ACC112 (cell line): ENCODE measurements around the gene CCSER1.
A peak's percentile ranks its signal among the peaks of the same experiment; 100 is the strongest.

Source experiments
- H2AFZ ChIP-seq: fragments of 200-600 bp; sonication (generic); one replicate; pipeline ENCODE4 v1.6.0; 2017; ENCODE audit warnings: antibody characterized with exemption, low read length; ENCODE audit not compliant: unreplicated experiment
- H3K27ac ChIP-seq: fragments of 200-600 bp; sonication (generic); 2 replicates; pipeline ENCODE4 v1.5.1; 2014; ENCODE audit warnings: low read depth, mild to moderate bottlenecking, antibody characterized with exemption, low read length, moderate library complexity
- H3K27me3 ChIP-seq: fragments of 200-600 bp; sonication (generic); 2 replicates; pipeline ENCODE4 v1.6.1; 2014; ENCODE audit warnings: mild to moderate bottlenecking, antibody characterized with exemption, low read length, moderate library complexity, mixed read lengths; ENCODE audit not compliant: insufficient read depth
- H3K36me3 ChIP-seq: fragments of 200-600 bp; sonication (generic); 2 replicates; pipeline ENCODE4 v1.6.1; 2016; ENCODE audit warnings: mild to moderate bottlenecking, antibody characterized with exemption, low read length, moderate library complexity, mixed read lengths; ENCODE audit not compliant: insufficient read depth
- H3K4me1 ChIP-seq: fragments of 200-600 bp; sonication (generic); one replicate; pipeline ENCODE4 v1.6.1; 2016; ENCODE audit warnings: low read length, mixed read lengths; ENCODE audit not compliant: insufficient read depth, unreplicated experiment, control insufficient read depth
- H3K4me3 ChIP-seq: fragments of 200-600 bp; sonication (generic); 2 replicates; pipeline ENCODE4 v1.5.1; 2014; ENCODE audit warnings: mild to moderate bottlenecking, low read depth, low read length
- H3K79me2 ChIP-seq: fragments of 200-600 bp; sonication (generic); one replicate; pipeline ENCODE4 v1.6.0; 2016; ENCODE audit warnings: low read length; ENCODE audit not compliant: control insufficient read depth, unreplicated experiment, insufficient read depth

Gene CCSER1

DNA sequence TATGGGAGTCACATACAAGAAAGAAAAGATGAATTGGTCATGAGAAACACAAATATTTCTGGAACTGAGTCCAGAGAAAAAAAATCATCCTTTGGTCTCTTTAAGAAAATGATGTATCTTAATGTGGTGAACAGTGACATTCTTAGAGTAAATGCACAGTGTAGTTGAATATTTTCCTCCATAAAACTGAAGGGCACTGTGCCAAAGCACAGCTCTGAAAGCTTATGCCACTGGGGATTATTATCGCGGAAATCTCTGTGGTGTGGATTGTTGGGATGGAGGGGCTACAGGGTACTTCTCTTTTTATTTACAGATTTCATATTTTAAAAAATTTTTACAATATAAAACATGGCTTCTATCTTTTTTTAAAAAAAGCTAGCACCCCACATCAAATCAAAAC, 908.1 kb downstream of the CCSER1 start:
- H3K4me3 ChIP-seq = no peak overlapping the region
- no peaks in the 10 kb centered on the region for H3K79me2 ChIP-seq
- no peaks in the 10 kb centered on the region for H3K4me1 ChIP-seq
- H3K27me3 ChIP-seq = no peaks in the 10 kb centered on the region
- no peak overlapping the region for H3K27ac ChIP-seq
- H2AFZ ChIP-seq = no peak overlapping the region
- H3K36me3 ChIP-seq = no peaks in the 10 kb centered on the region

DNA sequence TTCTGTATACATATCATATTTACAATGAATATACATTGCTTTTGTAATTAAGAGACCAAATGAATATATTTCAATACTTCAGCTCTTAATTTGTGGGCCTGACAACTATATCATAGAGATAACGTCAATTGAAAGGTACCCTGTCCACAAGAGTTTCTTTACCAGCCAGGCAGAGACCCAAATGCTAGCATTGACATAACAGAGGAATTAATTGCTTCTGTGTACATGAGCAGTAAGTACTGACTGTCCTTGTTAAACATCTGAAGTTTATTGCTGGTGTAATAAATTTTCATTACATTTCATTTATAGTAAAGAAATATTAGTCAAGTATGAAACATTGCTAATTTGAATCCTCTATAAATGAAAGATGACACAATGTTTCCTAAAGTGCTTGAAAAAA, 910.8 kb downstream of the CCSER1 start:
- no peak overlapping the region for H2AFZ ChIP-seq
- H3K27me3 ChIP-seq = no peaks in the 10 kb centered on the region
- H3K36me3 ChIP-seq = no peaks in the 10 kb centered on the region
- no peak overlapping the region for H3K4me3 ChIP-seq
- H3K79me2 ChIP-seq = no peaks in the 10 kb centered on the region
- no peak overlapping the region for H3K27ac ChIP-seq
- no peaks in the 10 kb centered on the region for H3K4me1 ChIP-seq

DNA sequence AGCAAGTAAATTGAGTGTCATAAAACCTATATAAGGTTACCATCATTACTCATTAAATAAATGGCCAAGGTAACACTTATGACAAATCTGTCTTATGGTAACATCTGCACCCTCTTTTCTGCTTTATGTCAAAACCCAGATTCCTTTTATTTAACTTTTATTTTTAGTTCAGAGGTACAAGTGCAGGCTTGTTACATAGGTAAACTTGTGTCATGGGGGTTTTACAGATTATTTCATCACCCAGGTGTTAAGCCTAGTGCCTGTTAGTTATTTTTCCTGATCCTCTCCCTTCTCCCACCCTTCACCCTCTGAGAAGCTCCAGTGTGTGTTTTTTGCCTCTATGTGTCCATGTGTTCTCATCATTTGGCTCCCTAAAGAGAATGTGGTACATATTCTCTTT, 930.7 kb downstream of the CCSER1 start:
- no peaks in the 10 kb centered on the region for H3K36me3 ChIP-seq
- H2AFZ ChIP-seq = no peak overlapping the region
- H3K27ac ChIP-seq = no peak overlapping the region
- H3K79me2 ChIP-seq = no peaks in the 10 kb centered on the region
- no peaks in the 10 kb centered on the region for H3K27me3 ChIP-seq
- H3K4me3 ChIP-seq = no peak overlapping the region
- H3K4me1 ChIP-seq = no peaks in the 10 kb centered on the region

DNA sequence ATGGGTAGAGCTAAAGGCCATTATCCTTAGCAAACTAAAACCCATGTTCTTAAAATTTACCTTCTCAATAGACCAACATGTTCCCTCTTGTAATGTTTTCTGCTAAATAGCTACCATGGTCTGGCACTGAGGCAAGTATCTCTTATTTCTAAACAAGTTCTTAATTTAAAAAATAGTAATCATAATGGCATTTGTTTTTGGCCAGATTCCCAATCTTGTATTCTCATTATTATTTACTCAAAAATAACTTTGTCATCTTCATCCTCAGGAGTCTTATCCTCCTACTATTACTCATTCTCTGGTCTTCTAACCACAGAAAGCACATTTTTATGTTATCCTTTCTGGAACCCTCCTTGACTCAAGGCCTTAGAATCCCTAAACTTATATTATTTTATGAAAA, 931.2 kb downstream of the CCSER1 start:
- H3K27me3 ChIP-seq = no peaks in the 10 kb centered on the region
- H3K27ac ChIP-seq = no peak overlapping the region
- no peak overlapping the region for H2AFZ ChIP-seq
- H3K4me1 ChIP-seq = no peaks in the 10 kb centered on the region
- no peaks in the 10 kb centered on the region for H3K79me2 ChIP-seq
- no peaks in the 10 kb centered on the region for H3K36me3 ChIP-seq
- no peak overlapping the region for H3K4me3 ChIP-seq

DNA sequence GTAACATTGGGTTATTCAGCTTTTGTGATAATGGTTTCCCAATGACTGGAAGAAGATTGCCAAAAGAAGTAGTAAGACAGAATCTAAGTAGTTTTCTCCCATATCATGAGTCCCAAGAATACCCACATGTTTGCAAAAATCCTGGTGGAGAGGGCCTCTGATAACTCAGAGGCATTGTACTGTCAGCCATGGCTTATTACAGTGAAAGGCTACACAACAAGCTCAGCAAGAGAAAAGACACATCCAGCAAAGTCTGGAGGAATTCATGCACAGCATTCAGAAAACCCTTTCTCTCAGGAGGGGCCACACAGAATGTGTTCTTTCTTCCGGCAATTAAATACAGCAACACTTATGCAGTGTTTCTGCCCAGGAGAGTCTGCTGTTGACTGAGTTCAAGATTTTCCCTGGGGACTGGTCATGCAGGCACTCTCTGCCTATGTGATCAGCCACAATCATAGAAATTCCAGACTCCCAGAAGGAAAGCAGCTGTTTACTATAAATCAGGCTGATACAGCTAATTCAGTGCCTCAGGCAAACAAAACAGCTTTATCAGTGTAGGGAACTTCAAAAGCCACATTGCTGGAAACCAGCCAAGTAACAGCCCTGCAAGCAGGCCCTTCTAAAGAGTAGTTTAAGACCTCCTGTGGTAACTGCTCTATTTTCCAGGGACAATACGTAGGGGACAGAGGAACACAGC, 937.1 kb downstream of the CCSER1 start:
- Histone ChIP-seq H3K36me3 (no peaks in the 10 kb centered on the region), H3K27me3 (no peaks in the 10 kb centered on the region), H3K4me3 (no peak overlapping the region), H3K4me1 (no peaks in the 10 kb centered on the region), H3K79me2 (no peaks in the 10 kb centered on the region), H3K27ac (no peak overlapping the region), H2AFZ (no peak overlapping the region)

DNA sequence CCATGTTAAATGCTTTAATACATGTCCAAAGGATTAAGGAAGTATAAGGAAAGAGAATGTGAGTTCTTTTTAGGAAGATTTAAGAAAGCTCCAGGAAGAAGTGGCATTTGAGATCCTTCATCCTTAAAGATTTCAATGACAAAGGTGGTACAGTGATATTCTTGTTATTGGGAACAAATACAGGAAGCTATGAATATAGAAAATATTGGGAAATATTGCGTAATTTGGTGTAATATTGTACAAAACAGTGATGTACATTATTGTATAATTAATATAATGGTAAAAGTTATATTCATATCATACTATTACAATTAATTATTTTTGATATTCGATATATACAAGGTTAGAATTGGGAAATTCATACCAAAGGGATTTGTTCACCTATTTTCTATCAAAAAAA, 937.9 kb downstream of the CCSER1 start:
- no peaks in the 10 kb centered on the region for H3K27me3 ChIP-seq
- no peak overlapping the region for H2AFZ ChIP-seq
- no peaks in the 10 kb centered on the region for H3K36me3 ChIP-seq
- no peak overlapping the region for H3K4me3 ChIP-seq
- no peaks in the 10 kb centered on the region for H3K4me1 ChIP-seq
- H3K27ac ChIP-seq = no peak overlapping the region
- no peaks in the 10 kb centered on the region for H3K79me2 ChIP-seq

DNA sequence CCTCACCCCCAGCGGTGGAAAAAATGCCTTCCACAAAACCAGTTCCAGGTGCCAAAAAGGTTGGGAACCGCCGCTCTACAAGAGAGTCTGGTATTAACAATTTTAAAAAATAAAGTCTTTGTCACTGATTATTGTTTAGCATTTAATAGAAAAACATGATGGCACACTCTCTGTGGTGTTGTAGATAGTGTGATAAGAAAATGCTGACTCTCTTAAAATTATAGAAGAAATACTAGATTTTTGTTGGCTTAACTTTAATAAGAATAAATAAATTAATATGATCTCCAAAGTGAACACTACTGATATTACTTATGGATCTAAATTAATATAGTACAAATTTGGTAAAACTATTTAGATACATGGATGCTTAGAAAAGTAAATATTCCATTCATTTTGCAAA, 943.5 kb downstream of the CCSER1 start:
- no peak overlapping the region for H3K4me3 ChIP-seq
- H3K79me2 ChIP-seq = no peaks in the 10 kb centered on the region
- H3K27me3 ChIP-seq = no peaks in the 10 kb centered on the region
- H3K36me3 ChIP-seq = no peaks in the 10 kb centered on the region
- H2AFZ ChIP-seq = no peak overlapping the region
- no peak overlapping the region for H3K27ac ChIP-seq
- H3K4me1 ChIP-seq = no peaks in the 10 kb centered on the region

DNA sequence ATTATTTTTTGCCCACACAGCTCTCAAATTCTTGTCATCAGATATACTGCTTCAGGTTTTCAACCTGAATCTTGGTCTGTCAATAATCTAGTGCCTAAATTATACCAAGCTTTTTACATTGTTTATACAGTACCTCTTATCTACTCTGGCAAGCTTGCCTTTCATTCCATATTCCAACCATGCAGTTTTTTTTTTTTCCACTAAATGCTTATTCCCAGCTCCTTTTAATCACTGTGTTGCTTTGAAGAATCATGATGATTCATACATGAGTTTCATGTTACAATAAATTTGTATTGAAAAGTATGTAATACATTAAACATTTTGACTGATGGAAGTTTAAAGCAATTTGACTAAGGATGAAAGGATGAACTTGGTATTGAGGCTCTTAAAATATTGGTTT, 949.0 kb downstream of the CCSER1 start:
- Histone ChIP-seq H3K27ac (no peak overlapping the region), H2AFZ (no peak overlapping the region), H3K27me3 (no peaks in the 10 kb centered on the region), H3K79me2 (no peaks in the 10 kb centered on the region), H3K4me3 (no peak overlapping the region), H3K4me1 (no peaks in the 10 kb centered on the region), H3K36me3 (no peaks in the 10 kb centered on the region)

DNA sequence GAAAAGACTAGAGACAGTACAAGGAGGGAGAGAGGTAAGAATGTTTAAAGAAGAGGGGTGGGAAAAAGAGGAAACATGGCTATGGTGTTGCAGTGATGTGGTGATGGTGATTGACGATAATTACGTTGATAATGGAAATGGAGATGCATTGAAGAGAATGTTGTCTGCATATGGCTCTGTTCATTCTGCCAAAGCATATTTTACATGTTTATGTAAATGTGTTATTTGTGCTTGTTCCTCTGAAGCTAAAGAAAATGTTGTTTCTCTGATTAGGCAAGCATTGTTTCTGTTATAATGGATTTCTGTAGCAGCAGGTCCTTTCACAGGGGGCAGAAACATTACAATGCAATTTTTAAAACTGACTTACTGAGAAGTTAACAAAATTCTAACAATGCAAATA, 958.8 kb downstream of the CCSER1 start:
- Histone ChIP-seq H3K79me2 (no peaks in the 10 kb centered on the region), H3K4me3 (no peak overlapping the region), H3K27me3 (no peaks in the 10 kb centered on the region), H2AFZ (no peak overlapping the region), H3K36me3 (no peaks in the 10 kb centered on the region), H3K27ac (no peak overlapping the region), H3K4me1 (no peaks in the 10 kb centered on the region)

DNA sequence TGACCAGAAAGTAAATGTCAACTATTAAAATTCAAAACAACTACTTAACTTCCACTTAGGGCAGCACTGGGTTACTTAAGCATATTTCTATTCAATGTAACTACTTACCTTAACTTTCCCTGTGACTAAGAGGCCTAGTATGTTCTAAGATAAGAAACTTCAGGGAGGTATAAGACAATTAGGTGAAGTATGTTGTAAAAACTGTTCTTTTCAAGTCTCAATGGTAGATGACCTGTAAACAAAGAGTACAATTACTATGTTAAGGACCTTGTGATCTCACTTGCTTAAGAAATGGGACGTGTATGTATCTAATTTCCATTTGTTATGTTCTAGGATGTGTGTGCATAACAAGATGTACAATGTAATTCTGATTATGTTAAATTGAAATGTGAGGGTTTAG, 960.5 kb downstream of the CCSER1 start:
- H3K27ac ChIP-seq = no peak overlapping the region
- no peaks in the 10 kb centered on the region for H3K79me2 ChIP-seq
- no peak overlapping the region for H2AFZ ChIP-seq
- no peak overlapping the region for H3K4me3 ChIP-seq
- no peaks in the 10 kb centered on the region for H3K36me3 ChIP-seq
- H3K4me1 ChIP-seq = no peaks in the 10 kb centered on the region
- no peaks in the 10 kb centered on the region for H3K27me3 ChIP-seq

DNA sequence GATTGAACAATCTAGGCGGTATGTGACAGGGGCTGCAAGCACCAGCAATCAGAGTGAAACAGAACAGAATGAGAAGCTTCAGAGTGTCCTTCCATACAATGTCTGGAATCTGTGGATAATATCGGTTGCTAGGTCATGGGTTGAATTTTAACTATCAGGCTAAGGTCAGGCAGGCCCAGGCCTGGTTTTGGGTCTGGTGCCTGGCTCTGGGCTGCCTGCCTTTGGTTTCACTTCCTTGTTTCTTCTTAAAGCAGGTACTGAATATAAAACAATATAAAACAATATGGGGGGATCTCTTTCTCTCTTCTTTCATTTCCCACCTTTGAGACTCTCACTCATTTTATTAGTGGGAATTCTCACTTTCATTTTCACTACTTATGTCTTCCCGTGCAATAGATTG, 962.0 kb downstream of the CCSER1 start:
- Histone ChIP-seq H3K27me3 (no peaks in the 10 kb centered on the region), H2AFZ (peak overlapping the region; percentile 74), H3K36me3 (no peaks in the 10 kb centered on the region), H3K4me1 (no peaks in the 10 kb centered on the region), H3K27ac (no peak overlapping the region), H3K4me3 (peak overlapping the region; percentile 63), H3K79me2 (no peaks in the 10 kb centered on the region)
